ENCODE measurements around the gene KPNA2.
"Not testable (repeated sequence)": the region's sequence is repeated elsewhere in the genome, so short reads cannot be mapped to it uniquely, and the experiment has no call there.

The KPNA2 gene

DNA sequence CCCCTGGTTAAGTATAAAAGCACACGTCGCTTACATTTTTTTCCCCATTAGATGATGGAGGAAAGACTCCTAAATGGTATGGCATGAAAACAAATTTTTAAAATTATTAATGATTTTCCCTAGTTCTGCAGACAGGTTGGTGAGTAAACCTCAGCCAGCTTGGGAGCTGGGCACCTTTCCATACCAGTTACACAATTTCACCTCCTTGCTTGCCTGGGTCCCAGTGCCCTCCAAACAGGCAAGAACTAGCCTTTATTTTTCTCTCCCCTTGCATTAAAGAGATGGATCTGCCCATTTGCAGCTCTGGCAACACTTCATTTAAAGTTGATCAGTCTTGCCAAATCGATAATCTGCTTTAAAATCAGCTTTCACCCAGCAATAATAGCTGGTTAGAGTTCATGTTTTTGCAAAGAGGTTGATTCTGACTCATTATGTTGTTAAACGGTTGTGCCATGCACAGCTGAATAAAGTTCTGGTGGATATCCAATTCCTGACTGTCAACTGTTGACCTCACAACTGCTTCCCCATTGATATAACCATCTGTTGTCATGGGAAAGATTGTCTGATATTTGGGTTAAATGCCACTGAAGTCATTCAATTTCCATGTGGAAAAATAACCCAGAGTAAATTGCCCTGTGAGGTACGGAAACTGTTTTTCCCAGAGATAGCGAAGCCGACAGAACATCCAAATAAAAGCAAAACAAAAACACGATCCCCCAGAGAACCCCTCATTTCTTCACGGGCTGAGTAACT is 40.5 kb upstream of the KPNA2 start:
- H3K27me3 Mint-ChIP-seq (ENCODE audit: low read depth, poor library complexity): peaks cover 36% of the 10 kb centered on the region
- TF ChIP-seq, protein P1, sequence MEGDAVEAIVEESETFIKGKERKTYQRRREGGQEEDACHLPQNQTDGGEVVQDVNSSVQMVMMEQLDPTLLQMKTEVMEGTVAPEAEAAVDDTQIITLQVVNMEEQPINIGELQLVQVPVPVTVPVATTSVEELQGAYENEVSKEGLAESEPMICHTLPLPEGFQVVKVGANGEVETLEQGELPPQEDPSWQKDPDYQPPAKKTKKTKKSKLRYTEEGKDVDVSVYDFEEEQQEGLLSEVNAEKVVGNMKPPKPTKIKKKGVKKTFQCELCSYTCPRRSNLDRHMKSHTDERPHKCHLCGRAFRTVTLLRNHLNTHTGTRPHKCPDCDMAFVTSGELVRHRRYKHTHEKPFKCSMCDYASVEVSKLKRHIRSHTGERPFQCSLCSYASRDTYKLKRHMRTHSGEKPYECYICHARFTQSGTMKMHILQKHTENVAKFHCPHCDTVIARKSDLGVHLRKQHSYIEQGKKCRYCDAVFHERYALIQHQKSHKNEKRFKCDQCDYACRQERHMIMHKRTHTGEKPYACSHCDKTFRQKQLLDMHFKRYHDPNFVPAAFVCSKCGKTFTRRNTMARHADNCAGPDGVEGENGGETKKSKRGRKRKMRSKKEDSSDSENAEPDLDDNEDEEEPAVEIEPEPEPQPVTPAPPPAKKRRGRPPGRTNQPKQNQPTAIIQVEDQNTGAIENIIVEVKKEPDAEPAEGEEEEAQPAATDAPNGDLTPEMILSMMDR (IDR thresholded peaks at IDR 0.05): no peak
- H3K36me3 Mint-ChIP-seq (ENCODE audit: low read depth): peaks cover 4% of the 10 kb centered on the region
- H3K4me1 Mint-ChIP-seq: peaks cover 41% of the 10 kb centered on the region
- peaks cover 4% of the 10 kb centered on the region for H3K9me3 Mint-ChIP-seq
- H3K4me3 Mint-ChIP-seq: peak overlapping the region; percentile 87
- DNase-seq: no peak
- no peak overlapping the region for H3K27ac Mint-ChIP-seq

DNA sequence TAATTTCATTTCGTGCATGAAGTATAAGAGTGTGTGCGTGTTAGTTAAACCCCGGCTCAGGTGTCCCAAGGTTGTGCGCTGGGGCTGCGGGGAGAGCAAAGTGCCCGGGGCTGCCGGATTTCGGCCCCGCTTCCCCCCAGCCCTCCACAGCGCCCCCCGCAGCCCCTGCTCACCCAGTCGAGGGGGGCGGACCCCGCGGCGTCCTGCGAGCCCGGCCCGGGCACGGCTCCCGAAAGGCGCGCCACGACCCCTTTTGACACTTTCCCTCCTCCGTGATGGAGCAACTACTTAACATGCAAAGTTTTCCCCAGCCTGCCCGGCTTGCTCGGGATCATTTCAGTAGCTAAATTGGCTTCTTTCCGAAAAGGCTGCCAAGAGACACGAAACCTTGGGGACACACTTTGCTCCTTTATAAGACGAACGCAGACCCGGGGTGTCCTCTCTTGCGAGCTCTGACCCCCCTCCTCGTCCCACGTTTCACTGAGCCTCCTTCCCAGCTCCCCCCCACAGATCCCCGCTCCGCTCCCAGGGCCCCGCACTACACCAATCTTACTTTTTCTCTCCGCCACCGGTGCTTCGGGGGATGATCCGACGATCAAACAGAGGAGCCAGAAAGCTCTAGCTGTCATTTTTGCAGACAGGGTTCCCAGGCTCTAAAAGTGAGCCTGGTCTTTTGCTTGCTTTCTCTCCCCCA is 39.8 kb upstream of the KPNA2 start:
- Mint-ChIP-seq H3K27me3 (ENCODE audit: low read depth, poor library complexity) (peaks cover 36% of the 10 kb centered on the region), H3K4me3 (peak overlapping the region; percentile 87), H3K9me3 (peaks cover 4% of the 10 kb centered on the region), H3K4me1 (peaks cover 41% of the 10 kb centered on the region), H3K36me3 (ENCODE audit: low read depth) (peaks cover 4% of the 10 kb centered on the region), H3K27ac (no peak overlapping the region)
- TF ChIP-seq, protein P1 (IDR thresholded peaks at IDR 0.05): no peak
- DNase-seq: peak; percentile 60

DNA sequence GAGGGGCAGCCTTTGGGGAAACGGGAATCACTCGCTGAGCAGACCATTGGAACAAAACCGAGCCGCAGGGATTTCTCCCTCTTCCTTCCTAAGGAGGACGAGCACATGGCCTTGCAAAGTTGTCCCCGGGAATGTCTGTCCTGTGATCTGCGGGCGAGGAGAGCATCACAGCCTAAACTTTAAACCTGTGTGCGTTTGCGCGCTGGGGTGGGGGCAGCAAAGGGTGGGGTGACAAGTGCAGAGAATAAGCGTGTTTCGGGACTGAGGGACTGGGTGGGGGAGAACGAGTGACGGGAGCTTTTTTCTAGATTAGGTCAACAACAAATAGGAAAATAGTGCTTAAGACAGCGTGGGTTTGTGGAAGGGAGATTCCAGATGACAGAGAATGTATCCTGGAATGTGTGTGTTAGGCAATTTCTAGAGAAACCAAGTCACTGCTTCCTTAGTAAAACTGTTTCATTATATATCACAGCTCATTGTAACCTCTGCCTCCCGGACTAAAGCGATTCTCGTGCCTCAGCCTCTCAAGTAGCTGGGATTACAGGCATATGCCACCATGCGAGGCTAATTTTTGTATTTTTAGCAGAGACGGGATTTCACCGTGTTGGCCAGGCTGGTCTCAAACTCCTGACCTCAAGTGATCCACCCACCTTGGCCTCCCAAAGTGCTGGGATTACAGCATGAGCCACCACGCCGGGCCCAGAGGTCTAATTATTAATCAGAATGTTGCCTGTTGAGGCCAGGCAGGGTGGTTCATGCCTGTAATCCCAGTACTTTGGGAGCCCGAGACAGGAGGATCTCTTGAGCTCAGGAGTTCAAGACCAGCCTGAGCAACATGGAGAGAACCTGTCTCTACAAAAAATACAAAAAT is 39.0 kb upstream of the KPNA2 start, which contains the start of gene C17orf58:
Gene C17orf58 (minus strand): TSS at position 169 of the 871 bp plus-strand sequence. CDS start 271 bp downstream, outside the sequence.
- Mint-ChIP-seq H3K4me1 (peaks cover 36% of the 10 kb centered on the region), H3K4me3 (peak within 1 kb of the TSS; percentile 87), H3K27me3 (ENCODE audit: low read depth, poor library complexity) (peaks cover 36% of the 10 kb centered on the region)
- not testable (repeated sequence) for H3K27ac Mint-ChIP-seq; H3K9me3 Mint-ChIP-seq; H3K36me3 Mint-ChIP-seq (ENCODE audit: low read depth)
- DNase-seq: peak; percentile 26

DNA sequence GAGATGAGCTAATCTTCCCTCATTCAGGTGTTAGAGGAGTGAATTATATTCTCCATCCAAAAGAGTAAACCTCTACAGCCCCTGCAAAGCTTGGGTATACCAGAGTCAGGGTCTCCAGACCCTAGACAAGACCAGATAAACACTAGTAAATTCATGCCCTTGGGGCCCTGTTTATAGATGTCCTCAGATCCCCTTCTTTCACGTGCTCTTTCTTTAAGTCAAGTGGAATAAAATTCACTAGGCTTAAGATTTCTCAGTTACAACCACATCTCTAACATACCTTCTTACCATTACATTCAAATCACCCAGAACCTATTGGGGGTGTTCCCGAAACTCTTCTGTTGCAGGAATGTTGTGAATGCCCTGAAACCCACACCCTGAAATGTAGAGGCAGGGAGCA is 37.1 kb upstream of the KPNA2 start:
- TF ChIP-seq, protein P1 (IDR thresholded peaks at IDR 0.05): no peak
- no peaks in the 10 kb centered on the region for H3K36me3 Mint-ChIP-seq (ENCODE audit: low read depth)
- H3K9me3 Mint-ChIP-seq: peaks cover 8% of the 10 kb centered on the region
- no peak overlapping the region for H3K27ac Mint-ChIP-seq
- peaks cover 26% of the 10 kb centered on the region for H3K4me1 Mint-ChIP-seq
- DNase-seq: no peak
- no peak overlapping the region for H3K4me3 Mint-ChIP-seq
- H3K27me3 Mint-ChIP-seq (ENCODE audit: low read depth, poor library complexity): peaks cover 36% of the 10 kb centered on the region

DNA sequence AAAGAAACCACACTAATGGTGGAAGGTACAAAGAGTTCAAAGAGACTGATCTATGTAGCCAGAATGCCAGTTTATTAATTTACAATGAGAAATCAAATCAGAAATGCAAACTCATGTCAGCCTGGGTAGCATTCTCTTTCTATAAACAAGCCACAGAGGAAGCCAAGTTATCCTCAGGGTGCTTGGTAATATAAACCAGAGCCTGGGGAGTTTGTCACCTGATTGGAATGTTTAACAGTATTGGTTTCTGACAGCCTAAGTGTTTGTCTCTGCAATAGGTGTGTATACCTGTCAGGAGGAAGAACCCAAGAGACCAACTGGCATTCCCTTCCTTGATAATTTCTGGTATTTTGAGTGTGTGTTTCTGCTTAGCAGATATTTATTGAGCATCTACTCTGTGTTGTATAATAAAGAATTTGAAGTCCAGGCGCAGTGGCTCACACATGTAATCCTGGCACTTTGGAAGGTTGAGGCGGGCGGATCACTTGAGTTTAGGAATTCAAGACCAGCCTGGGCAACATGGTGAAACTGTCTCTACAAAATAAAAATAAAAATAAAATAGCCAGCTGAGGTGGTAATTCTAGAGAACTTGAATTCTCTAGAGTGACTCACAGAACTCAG is 36.1 kb upstream of the KPNA2 start:
- H3K4me1 Mint-ChIP-seq: peaks cover 22% of the 10 kb centered on the region
- TF ChIP-seq, protein P1 (IDR thresholded peaks at IDR 0.05): no peak
- no peaks in the 10 kb centered on the region for H3K36me3 Mint-ChIP-seq (ENCODE audit: low read depth)
- peaks cover 8% of the 10 kb centered on the region for H3K9me3 Mint-ChIP-seq
- no peak for DNase-seq
- H3K27me3 Mint-ChIP-seq (ENCODE audit: low read depth, poor library complexity): peaks cover 36% of the 10 kb centered on the region
- H3K27ac Mint-ChIP-seq: no peak overlapping the region
- H3K4me3 Mint-ChIP-seq: no peak overlapping the region

Measured in nephron progenitor cell (in vitro differentiated cells).